Cerebellar cortex (tissue), 1 donor: ENCODE data around the gene TNNI3.
"Not testable (repeated sequence)": the region's sequence is repeated elsewhere in the genome, so short reads cannot be mapped to it uniquely, and the experiment has no call there.

Source experiments
- DNase-seq: peaks from one replicate; pipeline ENCODE4 v3.0.0-alpha.2; 2015; ENCODE audit warnings: low spot score

TNNI3 gene

DNA sequence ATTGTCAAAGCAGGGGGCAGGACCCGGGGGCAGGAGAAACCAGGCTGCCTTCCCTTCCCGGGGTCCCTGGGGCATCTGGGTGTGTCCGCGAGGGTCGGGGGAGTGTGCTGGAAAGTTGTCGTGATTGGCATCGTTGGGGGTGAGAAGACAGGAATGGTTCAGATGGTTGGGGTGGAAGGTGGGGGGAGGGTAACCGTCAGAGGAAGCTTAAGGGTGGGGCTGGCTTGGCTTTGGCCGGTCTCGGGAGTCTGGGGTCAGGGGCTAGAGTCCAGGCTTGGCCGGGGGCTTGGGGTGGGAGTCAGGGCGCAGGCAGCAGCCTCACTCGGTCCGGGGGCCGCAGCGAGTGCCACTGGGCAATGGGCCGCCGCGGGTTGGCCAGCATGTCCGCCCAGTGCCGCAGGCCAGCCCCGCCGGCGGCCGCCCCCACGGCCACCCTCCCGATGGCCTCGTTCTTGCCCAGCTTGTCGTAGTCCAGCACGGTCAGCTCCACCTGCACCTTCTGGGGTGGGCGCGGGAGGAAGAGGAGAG lies 15.7 kb upstream of the TNNI3 start:
- DNase-seq: no peak

- DNase-seq: no peak
Observed at GRCh38 chr19:55172741-55173140, 15.2 kb upstream of the TNNI3 start.

DNA sequence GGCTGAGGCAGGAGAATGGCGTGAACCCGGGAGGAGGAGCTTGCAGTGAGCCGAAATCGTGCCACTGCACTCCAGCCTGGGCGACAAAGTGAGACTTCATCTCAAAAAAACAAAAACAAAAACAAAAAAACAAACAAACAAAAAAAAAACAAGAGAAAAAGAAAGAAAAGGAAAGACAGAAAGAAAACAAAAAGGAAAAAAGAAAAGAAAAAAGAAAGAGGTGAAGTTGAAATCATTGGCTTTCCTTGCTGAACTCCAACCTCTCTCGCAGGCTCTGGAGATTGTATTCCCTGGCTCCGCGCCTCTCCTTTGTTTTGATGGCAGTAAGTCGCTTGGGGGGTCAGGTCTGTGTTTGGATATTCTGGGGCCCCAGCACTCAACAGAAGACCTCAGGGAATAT lies 14.8 kb upstream of the TNNI3 start:
- not testable (repeated sequence) for DNase-seq

GRCh38 chr19:55171440-55171839 lies 13.9 kb upstream of the TNNI3 start:
- DNase-seq: no peak

- no peak for DNase-seq
Observed at GRCh38 chr19:55169136-55169535, 11.6 kb upstream of the TNNI3 start.

DNA sequence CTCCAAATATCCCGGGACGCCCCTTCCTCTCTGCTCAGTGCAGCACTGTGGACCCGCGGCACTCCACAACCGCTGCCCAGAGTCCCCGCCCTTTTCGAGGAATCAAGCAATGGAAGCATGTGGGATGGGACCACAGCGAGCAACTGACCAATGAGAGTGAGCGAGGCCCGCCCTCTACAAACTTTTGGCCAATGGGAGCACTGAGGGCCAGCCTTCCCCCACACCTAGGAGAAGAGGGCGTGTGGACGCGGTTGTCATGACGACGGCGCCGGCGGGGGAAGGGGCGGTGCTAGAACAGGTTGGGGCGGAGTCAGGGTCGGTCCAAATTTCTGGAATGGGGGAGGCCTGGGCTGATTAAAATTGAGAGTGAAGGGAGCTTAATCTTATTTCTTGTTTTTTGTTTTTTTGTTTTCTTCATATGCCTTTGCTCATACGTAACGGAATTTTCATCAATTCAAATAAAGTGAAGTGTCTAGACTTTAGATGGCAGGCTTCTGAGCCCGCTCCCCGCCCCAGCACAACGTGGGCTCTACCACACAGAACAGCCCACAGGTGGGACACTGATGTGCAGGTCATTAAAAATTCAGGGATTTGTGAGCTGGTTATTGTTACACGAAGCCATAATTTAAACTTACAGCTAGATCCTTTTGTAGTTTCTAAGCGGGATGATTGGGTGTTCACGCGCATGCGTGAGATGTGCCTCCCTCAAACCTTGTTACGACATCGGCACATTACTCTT lies 9.2 kb upstream of the TNNI3 start, which contains the start of gene DNAAF3:
Gene DNAAF3, minus strand, starts transcription at position 84 of the 739 bp plus-strand sequence. CDS start 200 bp downstream, outside the sequence.
- peak; percentile 94 for DNase-seq

DNA sequence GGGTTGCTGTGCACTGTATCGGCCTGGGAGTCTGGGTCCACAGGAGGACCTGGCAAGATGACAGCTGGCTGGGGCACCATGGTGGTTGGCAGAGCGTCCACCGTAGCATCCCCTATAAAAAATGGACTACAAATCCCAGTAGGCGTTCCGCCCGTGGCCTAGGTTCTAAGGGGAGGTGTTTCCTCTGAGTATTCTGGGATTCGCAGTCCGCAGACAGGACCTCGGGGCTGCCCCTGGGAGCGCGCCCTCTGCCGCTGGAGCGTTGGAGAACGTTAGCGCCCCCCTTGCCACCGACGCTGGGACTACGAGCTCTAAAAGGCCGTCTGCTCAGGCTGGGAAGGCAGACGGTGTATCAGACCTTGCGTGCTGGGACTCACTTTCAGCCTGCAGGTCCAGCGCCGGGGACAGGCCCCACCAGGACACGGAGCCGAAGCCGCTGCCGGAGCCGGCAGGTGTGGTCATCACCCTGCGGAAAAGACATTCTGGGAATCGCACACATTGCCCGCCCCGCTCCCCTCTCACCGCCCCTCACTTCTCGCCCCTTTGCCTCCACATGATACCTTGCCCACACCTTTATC lies 8.5 kb upstream of the TNNI3 start:
- DNase-seq: peak; percentile 84

- no peak for DNase-seq
Observed at GRCh38 chr19:55161571-55162322, 4.2 kb upstream of the TNNI3 start.

- no peak for DNase-seq
Observed at GRCh38 chr19:55160986-55161365, 3.4 kb upstream of the TNNI3 start.

DNA sequence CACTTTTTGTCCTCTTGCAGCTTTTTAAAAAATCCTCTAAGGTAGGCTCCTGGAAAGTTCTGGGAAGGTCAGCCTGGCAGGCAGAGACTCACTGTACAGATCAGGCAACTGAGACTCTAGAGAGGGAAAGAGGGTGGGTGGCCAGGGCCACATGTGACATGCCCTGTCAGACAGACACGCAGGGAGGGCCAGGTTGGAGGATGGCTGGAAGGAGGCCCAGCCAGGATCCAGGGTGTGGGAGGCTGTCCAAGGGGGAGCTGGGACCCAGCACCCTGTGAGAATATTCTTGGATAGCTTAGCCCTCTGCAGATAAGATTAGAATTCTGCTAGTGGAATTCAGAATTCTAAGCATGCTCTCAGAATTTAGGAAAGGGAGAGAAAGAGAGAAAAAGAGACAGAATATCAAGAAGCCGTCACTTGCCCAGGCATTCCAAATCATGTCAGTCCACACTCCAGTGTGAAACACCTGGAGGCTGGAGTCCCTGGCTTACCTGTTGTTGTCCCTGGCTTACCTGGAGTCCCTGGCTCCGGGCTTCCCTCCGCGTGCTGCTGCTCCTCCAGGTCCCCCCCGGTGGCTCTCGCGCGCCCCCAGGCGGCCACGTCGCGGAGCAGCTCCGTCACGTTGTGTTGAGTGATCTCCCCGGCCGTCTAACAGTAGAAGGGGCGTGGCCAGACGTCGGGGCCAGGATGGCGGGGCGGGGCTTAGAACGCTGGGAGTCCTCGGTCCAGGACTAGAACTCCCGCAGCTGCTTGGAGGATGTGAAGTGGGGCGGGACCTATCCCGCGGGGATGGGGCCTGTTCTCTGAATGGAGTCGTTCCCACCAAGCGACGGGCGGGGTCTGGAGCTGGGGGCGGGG lies 2.8 kb upstream of the TNNI3 start:
- DNase-seq: peak; percentile 81

- peak; percentile 53 for DNase-seq
Observed at GRCh38 chr19:55158848-55159749, 1.6 kb upstream of the TNNI3 start.

GRCh38 chr19:55158423-55158822 lies 891 bp upstream of the TNNI3 start:
- DNase-seq: no peak

- peak; percentile 80 for DNase-seq
Observed at GRCh38 chr19:55156202-55157063, 1.1 kb downstream of the TNNI3 start.

DNA sequence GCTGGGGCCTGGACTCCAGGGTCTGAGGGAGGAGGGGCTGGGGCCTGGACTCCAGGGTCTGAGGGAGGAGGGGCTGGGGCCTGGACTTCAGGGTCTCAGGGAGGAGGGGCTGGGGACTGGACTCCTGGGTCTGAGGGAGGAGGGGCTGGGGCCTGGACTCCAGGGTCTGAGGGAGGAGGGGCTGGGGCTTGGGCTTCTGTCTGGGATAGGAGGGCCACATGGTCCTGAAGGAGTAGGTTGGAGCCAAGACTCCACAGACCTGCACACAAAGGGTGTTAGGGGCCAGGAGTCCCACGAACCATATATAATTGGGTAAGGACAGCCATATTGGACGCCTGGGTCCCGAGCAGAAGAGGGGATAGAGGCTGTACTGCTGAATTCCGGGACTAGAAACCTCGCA lies 1.7 kb downstream of the TNNI3 start:
- not testable (repeated sequence) for DNase-seq

DNA sequence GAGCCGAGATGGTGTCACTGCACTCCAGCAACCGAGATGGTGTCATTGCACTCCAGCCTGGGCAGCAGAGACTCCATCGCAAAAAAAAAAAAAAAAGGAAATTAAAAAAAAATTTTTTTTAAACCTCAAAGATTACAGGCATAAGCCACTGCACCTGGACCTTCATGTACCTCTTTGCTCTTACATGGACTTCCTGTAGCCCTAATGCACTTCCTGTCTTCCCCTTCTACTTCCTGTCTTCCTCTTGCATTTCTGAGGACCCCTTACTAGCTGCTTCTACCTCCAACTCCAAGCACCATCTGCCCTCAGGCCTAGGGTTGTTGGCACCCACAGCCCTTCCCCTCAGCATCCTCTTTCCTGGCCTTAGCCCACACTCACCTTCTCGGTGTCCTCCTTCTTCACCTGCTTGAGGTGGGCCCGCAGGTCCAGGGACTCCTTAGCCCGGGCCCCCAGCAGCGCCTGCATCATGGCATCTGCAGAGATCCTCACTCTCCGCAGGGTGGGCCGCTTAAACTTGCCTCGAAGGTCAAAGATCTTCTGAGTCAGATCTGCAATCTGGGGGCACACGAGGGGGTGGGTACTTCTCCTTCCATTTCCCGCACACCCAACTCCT lies 3.8 kb downstream of the TNNI3 start:
- no peak for DNase-seq

DNA sequence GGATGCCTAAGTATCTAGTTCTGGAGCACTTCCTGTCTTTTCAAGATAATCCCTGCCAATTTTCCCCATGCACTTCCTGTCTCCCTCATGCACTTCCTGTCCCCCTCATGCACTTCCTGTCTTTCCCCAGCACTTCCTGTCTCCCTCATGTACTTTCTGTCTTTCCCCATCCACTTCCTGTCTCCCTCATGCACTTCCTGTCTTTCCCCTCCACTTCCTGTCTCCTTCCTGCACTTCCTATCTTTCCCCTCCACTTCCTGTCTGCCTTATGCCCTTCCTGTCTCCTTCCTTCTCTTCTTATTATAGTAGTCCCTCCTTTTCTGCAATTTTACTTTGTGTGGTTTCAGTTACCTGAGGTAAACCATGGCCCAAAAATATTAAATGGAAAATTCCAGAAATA lies 5.5 kb downstream of the TNNI3 start:
- DNase-seq: no peak

DNA sequence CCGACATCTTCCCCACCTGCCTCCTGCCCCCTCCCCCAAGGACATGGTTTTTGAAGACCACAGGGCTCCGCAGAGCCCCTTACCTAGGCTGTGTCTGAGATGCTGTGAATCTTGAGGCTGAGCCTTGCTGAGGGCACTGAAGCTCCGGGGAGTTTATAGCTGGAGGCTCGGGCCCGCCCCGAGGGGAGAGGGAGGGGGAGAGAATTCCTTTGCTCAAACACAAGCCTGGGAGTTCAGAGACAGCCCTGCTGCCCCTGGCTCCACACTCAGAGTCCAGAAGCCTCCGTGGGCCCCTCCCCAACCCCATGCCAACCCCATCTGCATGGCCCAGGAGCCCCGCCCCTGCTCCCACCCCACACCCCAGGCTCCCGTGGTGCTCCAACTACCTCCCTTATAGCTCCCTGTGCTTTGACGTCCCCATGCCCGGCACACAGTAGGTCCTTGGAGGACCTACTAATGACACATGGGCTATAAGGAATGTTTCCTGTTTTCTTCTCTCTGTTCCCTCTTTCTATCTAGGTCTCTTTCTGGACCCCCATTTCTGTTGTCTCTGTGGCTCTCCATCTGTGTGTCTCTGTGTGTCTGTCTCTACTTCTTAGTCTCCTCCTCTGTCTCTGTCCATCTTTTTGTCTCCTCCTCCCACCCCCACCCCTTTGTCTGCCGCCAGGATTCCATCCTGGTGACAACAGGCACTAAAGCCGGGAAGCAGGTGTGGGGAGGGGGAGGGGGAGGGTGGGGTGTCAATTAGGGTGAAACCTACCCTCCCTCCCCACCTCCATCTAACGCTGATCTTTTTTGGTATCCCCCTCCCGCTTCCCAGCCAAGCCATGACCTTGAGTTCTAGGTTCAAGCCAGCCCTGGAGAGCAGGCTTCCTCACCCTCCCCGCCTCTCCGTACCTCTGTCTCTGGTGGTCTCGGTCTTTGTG lies 8.2 kb downstream of the TNNI3 start, which contains the start of gene TNNT1:
Gene TNNT1, minus strand, starts transcription at position 129 of the 926 bp plus-strand sequence. CDS start 2,049 bp downstream, outside the sequence.
- DNase-seq: no peak
